H1 (cell line): ENCODE data around the gene TBC1D19. TPM values are rescaled to one million over a fixed set of nuclear protein-coding genes. Genes with fewer than 3 reads are reported as not detected.

Experiments used
- CTCF ChIA-PET: fragments of 300-600 bp; sonication (Branson Sonifier 250); formaldehyde crosslinking; loops from one replicate; lab custom pipeline; 2021; ENCODE audit not compliant: partially characterized antibody; lab: Charles Lee
- POLR2A ChIA-PET: fragments of 300-600 bp; sonication (Branson Sonifier 250); formaldehyde crosslinking; loops from one replicate; lab custom pipeline; 2021; ENCODE audit warnings: inconsistent platforms; ENCODE audit not compliant: partially characterized antibody; lab: Charles Lee
- DNase-seq, 2 experiments: peaks; one replicate each; pipeline versions ENCODE4 v3.0.0 to v3.0.0-alpha.2; 2010 to 2022; ENCODE audit warnings: low spot score in 2 of 2, low read depth in 1 of 2, mixed read lengths in 1 of 2
- FAIRE-seq: peaks from 2 replicates; lab custom pipeline; 2011; peaks lifted over from hg19 to GRCh38; lab: Jason Lieb, UNC
- H2AFZ ChIP-seq: 2 replicates; pipeline ENCODE4 v1.8.1; 2012; ENCODE audit warnings: low read length, inconsistent platforms
- H2AK5ac ChIP-seq: 2 replicates; pipeline ENCODE4 v1.6.1; 2013; ENCODE audit warnings: low read depth, low read length
- H2BK120ac ChIP-seq: replicated peaks from 2 replicates; pipeline ENCODE3; 2013; ENCODE audit warnings: low read depth, low read length, inconsistent platforms
- H2BK12ac ChIP-seq: 2 replicates; pipeline ENCODE4 v1.6.1; 2013; ENCODE audit warnings: low read depth, low read length
- H2BK15ac ChIP-seq: 2 replicates; pipeline ENCODE4 v1.6.1; 2013; ENCODE audit warnings: low read length
- H2BK20ac ChIP-seq: 2 replicates; pipeline ENCODE4 v1.6.1; 2013; ENCODE audit warnings: low read length
- H2BK5ac ChIP-seq: 2 replicates; pipeline ENCODE4 v1.6.1; 2013; ENCODE audit warnings: low read depth, low read length
- H3K14ac ChIP-seq: 2 replicates; pipeline ENCODE4 v1.6.1; 2013; ENCODE audit warnings: inconsistent platforms; ENCODE audit not compliant: insufficient read length
- H3K18ac ChIP-seq: 2 replicates; pipeline ENCODE4 v1.6.1; 2013; ENCODE audit warnings: low read length; ENCODE audit errors: extremely low read depth
- H3K23ac ChIP-seq: 2 replicates; pipeline ENCODE4 v1.6.1; 2013; ENCODE audit warnings: inconsistent platforms; ENCODE audit not compliant: insufficient read length
- H3K23me2 ChIP-seq: 2 replicates; pipeline ENCODE4 v1.6.1; 2013; ENCODE audit warnings: low read depth, low read length
- H3K27ac ChIP-seq: 2 replicates; pipeline ENCODE4 v1.6.1; 2011; ENCODE audit warnings: low read depth, low read length, inconsistent platforms
- H3K27me3 ChIP-seq, 4 experiments: replicated peaks in 1 of 4; 1 replicate in 1 of 4; 2 replicates in 3 of 4; pipeline versions ENCODE4 v1.6.1 to v1.8.1; 2011 to 2013; ENCODE audit warnings: low read length in 3 of 4, mild to moderate bottlenecking in 3 of 4, inconsistent platforms in 2 of 4, mixed read lengths in 2 of 4, moderate library complexity in 1 of 4; ENCODE audit not compliant: control insufficient read depth in 3 of 4, insufficient read depth in 3 of 4; ENCODE audit errors: extremely low read depth in 1 of 4
- H3K36me3 ChIP-seq, 4 experiments: 2 replicates each; pipeline versions ENCODE4 v1.6.1 to v1.8.1; 2011 to 2013; ENCODE audit warnings: mild to moderate bottlenecking in 4 of 4, low read length in 3 of 4, moderate library complexity in 2 of 4, control low read depth in 1 of 4, inconsistent platforms in 1 of 4; ENCODE audit not compliant: insufficient read depth in 4 of 4, control insufficient read depth in 2 of 4
- H3K4ac ChIP-seq: replicated peaks from 2 replicates; pipeline ENCODE3; 2013; ENCODE audit warnings: low read length, low read depth, mixed read lengths, inconsistent platforms; ENCODE audit not compliant: insufficient read length
- H3K4me1 ChIP-seq, 4 experiments: replicated peaks in 1 of 4; 1 replicate in 1 of 4; 2 replicates in 3 of 4; pipeline versions ENCODE4 v1.6.1 to v1.8.1; 2011 to 2013; ENCODE audit warnings: low read length in 3 of 4, inconsistent platforms in 2 of 4, mixed read lengths in 1 of 4; ENCODE audit not compliant: insufficient read depth in 4 of 4, control insufficient read depth in 3 of 4
- H3K4me2 ChIP-seq, 2 experiments: 2 replicates each; pipeline versions ENCODE4 v1.6.1 to v1.8.1; 2011 to 2013; ENCODE audit warnings: low read depth in 2 of 2, low read length in 2 of 2, control low read depth in 1 of 2, inconsistent platforms in 1 of 2, mild to moderate bottlenecking in 1 of 2; ENCODE audit not compliant: insufficient read depth in 1 of 2
- H3K4me3 ChIP-seq, 4 experiments: fragments of 200-600, 300-600 bp in 1 of 4; sonication (generic), shearing (Covaris generic), sonication (Bioruptor Twin) in 1 of 4; 2 replicates each; pipeline versions ENCODE4 v1.5.1 to v1.8.1; 2011 to 2016; ENCODE audit warnings: low read length in 4 of 4, low read depth in 3 of 4, control low read depth in 2 of 4, inconsistent platforms in 2 of 4, mild to moderate bottlenecking in 2 of 4, mixed read lengths in 1 of 4, moderate library complexity in 1 of 4; ENCODE audit not compliant: insufficient read depth in 2 of 4; ENCODE audit errors: extremely low read depth in 1 of 4
- H3K56ac ChIP-seq: replicated peaks from 2 replicates; pipeline ENCODE3; 2013; ENCODE audit warnings: low read depth, mild to moderate bottlenecking, mixed read lengths, low read length, inconsistent platforms; ENCODE audit not compliant: insufficient read length
- H3K79me1 ChIP-seq: 2 replicates; pipeline ENCODE4 v1.6.1; 2013; ENCODE audit warnings: low read depth, low read length, control low read depth
- H3K79me2 ChIP-seq, 2 experiments: 2 replicates each; pipeline versions ENCODE4 v1.6.1 to v1.8.1; 2012 to 2013; ENCODE audit warnings: low read length in 2 of 2, mild to moderate bottlenecking in 2 of 2, inconsistent platforms in 1 of 2; ENCODE audit not compliant: insufficient read depth in 2 of 2, control insufficient read depth in 1 of 2
- H3K9ac ChIP-seq, 4 experiments: replicated peaks in 1 of 4; 1 replicate in 1 of 4; 2 replicates in 3 of 4; pipeline versions ENCODE4 v1.6.1 to v1.8.1; 2011 to 2013; ENCODE audit warnings: low read depth in 3 of 4, low read length in 3 of 4, control low read depth in 2 of 4, mild to moderate bottlenecking in 2 of 4, moderate library complexity in 2 of 4, inconsistent platforms in 1 of 4; ENCODE audit errors: extremely low read depth in 1 of 4
- H3K9me3 ChIP-seq, 2 experiments: 2 replicates each; pipeline versions ENCODE4 v1.6.1 to v1.8.1; 2012 to 2013; ENCODE audit warnings: mild to moderate bottlenecking in 2 of 2, moderate library complexity in 2 of 2, control low read depth in 1 of 2, inconsistent platforms in 1 of 2, low read depth in 1 of 2, low read length in 1 of 2, mixed read lengths in 1 of 2; ENCODE audit not compliant: insufficient read depth in 2 of 2
- H4K20me1 ChIP-seq, 2 experiments: replicated peaks in 1 of 2; 2 replicates each; pipeline versions ENCODE3 to v1.8.1; 2011 to 2013; ENCODE audit warnings: inconsistent platforms in 2 of 2, low read length in 2 of 2, mild to moderate bottlenecking in 1 of 2; ENCODE audit not compliant: insufficient read depth in 2 of 2, control insufficient read depth in 1 of 2
- H4K5ac ChIP-seq: 2 replicates; pipeline ENCODE4 v1.6.1; 2013; ENCODE audit warnings: low read length, low read depth, mixed read lengths, inconsistent platforms; ENCODE audit not compliant: insufficient read length
- H4K8ac ChIP-seq: 2 replicates; pipeline ENCODE4 v1.8.0; 2013; ENCODE audit warnings: mild to moderate bottlenecking, moderate library complexity, low read length, inconsistent platforms; ENCODE audit not compliant: insufficient read depth; ENCODE audit errors: extremely low read depth
- H4K91ac ChIP-seq: replicated peaks from 2 replicates; pipeline ENCODE3; 2013; ENCODE audit warnings: low read length, mixed read lengths, inconsistent platforms; ENCODE audit not compliant: insufficient read length
- CTCF ChIP-seq, 3 experiments: IDR thresholded peaks; 1 replicate in 2 of 3; 2 replicates in 1 of 3; pipeline versions ENCODE4 v1.5.1 to v1.6.1; 2011; ENCODE audit warnings: low read length in 3 of 3, mild to moderate bottlenecking in 3 of 3, inconsistent platforms in 2 of 3, low read depth in 1 of 3, moderate library complexity in 1 of 3; ENCODE audit not compliant: insufficient read depth in 1 of 3; ENCODE audit errors: control extremely low read depth in 1 of 3
- FOSL1 ChIP-seq: IDR thresholded peaks from 2 replicates; pipeline ENCODE4 v1.6.1; 2011; ENCODE audit warnings: mild to moderate bottlenecking, low read depth, low read length, moderate library complexity; ENCODE audit not compliant: insufficient read depth
- NANOG ChIP-seq: IDR thresholded peaks from 2 replicates; pipeline ENCODE4 v1.6.1; 2011; ENCODE audit warnings: low read length, low read depth, mild to moderate bottlenecking, inconsistent platforms; ENCODE audit not compliant: insufficient read depth, poor library complexity, severe bottlenecking
- RAD21 ChIP-seq, 2 experiments: IDR thresholded peaks in 1 of 2; conservative IDR thresholded peaks in 1 of 2; 2 replicates each; pipeline ENCODE4 v1.6.1; 2011; ENCODE audit warnings: low read depth in 2 of 2, low read length in 2 of 2, improper control_type of control experiment in 1 of 2, inconsistent platforms in 1 of 2, mild to moderate bottlenecking in 1 of 2, moderate library complexity in 1 of 2
- WGBS, 2 experiments: shearing (Covaris generic) in 1 of 2; methylation state at CpG; one replicate each; pipeline versions ENCODE4 v1.1.6 to v1.1.7; 2013 to 2015; ENCODE audit warnings: low lambda C conversion rate in 2 of 2, mixed read lengths in 2 of 2, inconsistent platforms in 1 of 2, low coverage in 1 of 2, missing lambda C conversion rate in 1 of 2; ENCODE audit not compliant: insufficient replicate concordance in 2 of 2, insufficient coverage in 1 of 2, insufficient read length in 1 of 2; ENCODE audit errors: extremely low coverage in 1 of 2, missing lambda C conversion rate in 1 of 2; 5-methylcytosine and 5-hydroxymethylcytosine counted together
- polyA plus RNA-seq, 7 experiments: library from polyadenylated mRNA; depleted of rRNA in 3 of 7; stranded (reverse) in 5 of 7; unstranded in 2 of 7; fragments of >200 nt in 5 of 7; fragments of 200-250 nt in 2 of 7; gene quantifications; 1 replicate in 5 of 7; 2 replicates in 1 of 7; 4 replicates in 1 of 7; pipeline versions ENCODE4 v1.2.1 to v1.2.3, GENCODE V29; 2011 to 2013; ENCODE audit warnings: missing spikeins in 2 of 7, mixed read lengths in 2 of 7
- total RNA-seq: library from RNA; stranded (reverse); fragmentation: NEBNext Ultra II Directional; extraction: Animal tissue kit (Norgen Biotek cat#: 25700); gene quantifications from 2 replicates; pipeline ENCODE4 v1.2.1, GENCODE V29; 2021

The TBC1D19 gene
- total and polyA plus RNA-seq, 2 of the 8 experiments (the other 6 are each of a cell fraction or from before 2014, with no cell fraction given) = 1.9 to 3.5 TPM

GRCh38 chr4:26589705-26590104 is 5.8 kb downstream of the TBC1D19 start:
- no peak overlapping the region for H4K91ac ChIP-seq
- H4K5ac ChIP-seq = no peak overlapping the region
- no peaks in the 10 kb centered on the region for H3K79me2 ChIP-seq
- FAIRE-seq (peak; percentile 65), DNase-seq (no peak)
- POLR2A ChIA-PET = no interaction called here
- CTCF ChIA-PET = interaction anchor here (1.1 kb wide), 1 partner anchor 106 kb away, joined by 3 read pairs; no protein-coding TSS in a partner anchor
- no peaks in the 10 kb centered on the region for H4K20me1 ChIP-seq
- H3K4me3 ChIP-seq = no peak overlapping the region
- H2BK5ac ChIP-seq = no peak overlapping the region
- H3K4me1 ChIP-seq = peaks cover 0 to 6% (median 0%) of the 10 kb centered on the region in 4 experiments; a peak in 1 of 7 replicates
- H2BK120ac ChIP-seq = no peak overlapping the region
- no peaks in the 10 kb centered on the region for H3K9me3 ChIP-seq
- no peak overlapping the region for H3K18ac ChIP-seq
- H2AK5ac ChIP-seq = no peak overlapping the region
- no peaks in the 10 kb centered on the region for H3K79me1 ChIP-seq
- no peak overlapping the region for H2BK15ac ChIP-seq
- no peak overlapping the region for H2AFZ ChIP-seq
- no peaks in the 10 kb centered on the region for H3K36me3 ChIP-seq
- WGBS, 2 experiments = 43% methylated on average over 2 of the region's 2 CpGs; no CpG with 5 or more reads in 1 of the 2 experiments
- H2BK12ac ChIP-seq = no peak overlapping the region
- no peak overlapping the region for H4K8ac ChIP-seq
- H3K27me3 ChIP-seq = no peaks in the 10 kb centered on the region
- H3K27ac ChIP-seq = no peak overlapping the region
- H3K23me2 ChIP-seq = no peaks in the 10 kb centered on the region
- no peak overlapping the region for H3K4ac ChIP-seq
- no peak overlapping the region for H3K14ac ChIP-seq
- H2BK20ac ChIP-seq = no peak overlapping the region
- H3K4me2 ChIP-seq = no peak overlapping the region
- no peak overlapping the region for H3K23ac ChIP-seq
- no peak overlapping the region for H3K56ac ChIP-seq
- no peak overlapping the region for H3K9ac ChIP-seq
- no peak for TF ChIP-seq FOSL1
- peak; percentile 3 to 24 (median 23); a peak in 3 of 4 replicates for TF ChIP-seq CTCF (IDR thresholded peaks at IDR 0.05; ENCODE audit: control extremely low read depth in 1 of 3, insufficient read depth in 1 of 3, low read depth in 1 of 3, low read length in 3 of 3)
- TF ChIP-seq RAD21 (IDR thresholded peaks at IDR 0.05 in 1 of 2, conservative IDR thresholded peaks at IDR 0.05 in 1 of 2; ENCODE audit: low read depth in 2 of 2, low read length in 2 of 2) = 0 out of 4 replicates have a peak, but pooled peaks have one; percentile 15 to 19
- no peak for TF ChIP-seq NANOG
